ENCODE results near the gene ANKFY1.
A peak's percentile ranks its signal among the peaks of the same experiment; 100 is the strongest.

Gene ANKFY1

GRCh38 chr17:4220655-4221054 is 43.1 kb downstream of the ANKFY1 start (continued):
- TF ChIP-seq PRDM10 (tag by site-specific recombination; IDR thresholded peaks at IDR 0.05) (no peak), PRDM2 (tag by site-specific recombination; IDR thresholded peaks at IDR 0.05; ENCODE audit: borderline replicate concordance) (no peak), ZNF292 (tag by site-specific recombination; IDR thresholded peaks at IDR 0.05; ENCODE audit: borderline replicate concordance, low read depth) (no peak), ZNF660 (tag by site-specific recombination; IDR thresholded peaks at IDR 0.05) (no peak), ZNF18 (tag by site-specific recombination; IDR thresholded peaks at IDR 0.05) (no peak), PATZ1 (tag by site-specific recombination; IDR thresholded peaks at IDR 0.05) (no peak), ZNF701 (tag by site-specific recombination; IDR thresholded peaks at IDR 0.05) (no peak), ZNF10 (tag by site-specific recombination; IDR thresholded peaks at IDR 0.05) (no peak), ZBTB10 (tag by site-specific recombination; IDR thresholded peaks at IDR 0.05) (no peak), ZNF596 (tag by site-specific recombination; IDR thresholded peaks at IDR 0.05) (0 out of 2 replicates have a peak, but pooled peaks have one; percentile 44), PRDM1 (tag by site-specific recombination; IDR thresholded peaks at IDR 0.05) (peak; percentile 68), SCRT1 (tag by site-specific recombination; IDR thresholded peaks at IDR 0.05; ENCODE audit: borderline replicate concordance) (no peak), ZSCAN16 (tag by site-specific recombination; IDR thresholded peaks at IDR 0.05) (no peak), ZNF341 (tag by site-specific recombination; IDR thresholded peaks at IDR 0.05; ENCODE audit: low read depth) (no peak), ZNF571 (tag by site-specific recombination; IDR thresholded peaks at IDR 0.05) (no peak), ZNF311 (tag by site-specific recombination; IDR thresholded peaks at IDR 0.05; ENCODE audit: borderline replicate concordance) (no peak), IKZF3 (tag by site-specific recombination; IDR thresholded peaks at IDR 0.05) (peak; percentile 38; the same call in 1 of the 2 replicates), ZNF223 (tag by site-specific recombination; IDR thresholded peaks at IDR 0.05) (no peak), ZNF658 (tag by site-specific recombination; IDR thresholded peaks at IDR 0.05) (no peak), ZFP41 (tag by site-specific recombination; IDR thresholded peaks at IDR 0.05; ENCODE audit: borderline replicate concordance) (no peak), ZBTB49 (tag by site-specific recombination; IDR thresholded peaks at IDR 0.05; ENCODE audit: low read depth) (no peak)

All from HEK293 (cell line).